GM23338 (cell line): ENCODE data around the gene DOCK7. TPM values are rescaled to one million over a fixed set of nuclear protein-coding genes. Genes with fewer than 3 reads are reported as not detected.

ENCODE experiments used
- ATAC-seq: fragments of 200-7000 bp; cut with Tn5 transposase; 3 replicates; pipeline ENCODE4 v1.9.1; 2020
- DNase-seq: peaks from one replicate; pipeline ENCODE4 v3.0.0-alpha.2; 2015; ENCODE audit warnings: low spot score
- H2AFZ ChIP-seq: fragments of 200-600 bp; sonication (generic); 2 replicates; pipeline ENCODE4 v1.8.0; 2016; ENCODE audit warnings: antibody characterized with exemption, mild to moderate bottlenecking, moderate library complexity
- H3F3A ChIP-seq: fragments of 200-600 bp; sonication (generic); replicated peaks from 2 replicates; pipeline ENCODE4 v1.8.0; 2017; ENCODE audit warnings: antibody characterized with exemption, mixed run types, low read depth
- H3K27ac ChIP-seq: fragments of 200-600 bp; sonication (generic); 2 replicates; pipeline ENCODE4 v1.6.1; 2016; ENCODE audit warnings: low read depth
- H3K27me3 ChIP-seq: fragments of 200-600 bp; sonication (generic); 2 replicates; pipeline ENCODE4 v1.8.0; 2016; ENCODE audit warnings: mild to moderate bottlenecking, mixed run types, moderate library complexity; ENCODE audit not compliant: insufficient read depth
- H3K36me3 ChIP-seq: fragments of 200-600 bp; sonication (generic); 2 replicates; pipeline ENCODE4 v1.8.0; 2016; ENCODE audit warnings: mild to moderate bottlenecking; ENCODE audit not compliant: insufficient read depth
- H3K4me1 ChIP-seq: fragments of 200-600 bp; sonication (generic); 2 replicates; pipeline ENCODE4 v1.8.0; 2016; ENCODE audit warnings: mild to moderate bottlenecking, moderate library complexity; ENCODE audit not compliant: insufficient read depth
- H3K4me2 ChIP-seq: fragments of 200-600 bp; sonication (generic); 2 replicates; pipeline ENCODE4 v1.7.1; 2017; ENCODE audit warnings: mixed run types
- H3K4me3 ChIP-seq: fragments of 200-600 bp; sonication (generic); 2 replicates; pipeline ENCODE4 v1.6.1; 2016; ENCODE audit warnings: mixed run types
- H3K79me2 ChIP-seq: fragments of 200-600 bp; sonication (generic); replicated peaks from 2 replicates; pipeline ENCODE4 v1.8.0; 2017; ENCODE audit warnings: mild to moderate bottlenecking; ENCODE audit not compliant: insufficient read depth
- H3K9me2 ChIP-seq: fragments of 200-600 bp; sonication (generic); 2 replicates; pipeline ENCODE4 v1.8.0; 2017; ENCODE audit not compliant: insufficient read depth
- H4K20me1 ChIP-seq: fragments of 200-600 bp; sonication (generic); replicated peaks from 2 replicates; pipeline ENCODE4 v1.8.0; 2017; ENCODE audit warnings: mild to moderate bottlenecking; ENCODE audit not compliant: insufficient read depth
- H3K27ac Mint-ChIP-seq: 2 replicates; pipeline ENCODE4 v1.8.0; 2020; ENCODE audit warnings: inconsistent platforms, mild to moderate bottlenecking, moderate library complexity, mixed read lengths
- H3K27me3 Mint-ChIP-seq: 3 replicates; pipeline ENCODE4 v1.8.0; 2022; ENCODE audit warnings: low read depth, mild to moderate bottlenecking, moderate library complexity, mixed read lengths, inconsistent platforms; ENCODE audit not compliant: insufficient read depth, poor library complexity
- H3K36me3 Mint-ChIP-seq: 3 replicates; pipeline ENCODE4 v1.8.0; 2021; ENCODE audit warnings: low read depth, mild to moderate bottlenecking, inconsistent platforms, moderate library complexity, mixed read lengths
- H3K4me1 Mint-ChIP-seq: 3 replicates; pipeline ENCODE4 v1.8.0; 2020; ENCODE audit warnings: mild to moderate bottlenecking, inconsistent platforms, mixed read lengths
- H3K4me3 Mint-ChIP-seq: 3 replicates; pipeline ENCODE4 v1.8.0; 2021; ENCODE audit warnings: moderate library complexity, mild to moderate bottlenecking, inconsistent platforms, mixed read lengths
- H3K9me3 Mint-ChIP-seq: 3 replicates; pipeline ENCODE4 v1.8.0; 2020; ENCODE audit warnings: moderate library complexity, mild to moderate bottlenecking, inconsistent platforms, mixed read lengths
- CREB1 ChIP-seq: fragments of 250-450 bp; sonication (Bioruptor Pico); IDR thresholded peaks from 2 replicates; pipeline ENCODE4 v1.5.0; 2020; ENCODE audit warnings: low read depth, mild to moderate bottlenecking, moderate library complexity
- CTCF ChIP-seq, 2 experiments: fragments of 200-600 bp in 1 of 2; sonication (generic) in 1 of 2; conservative IDR thresholded peaks; 2 replicates each; pipeline versions ENCODE4 v1.5.1 to v1.6.1; 2016 to 2017; ENCODE audit warnings: antibody characterized with exemption in 2 of 2, low read depth in 2 of 2, mild to moderate bottlenecking in 2 of 2, moderate library complexity in 1 of 2
- NANOG ChIP-seq: IDR thresholded peaks from 2 replicates; pipeline ENCODE4 v1.6.1; 2016; ENCODE audit warnings: antibody characterized with exemption, borderline replicate concordance
- POLR2AphosphoS5 ChIP-seq: IDR thresholded peaks from 2 replicates; pipeline ENCODE4 v1.6.1; 2016; ENCODE audit warnings: antibody characterized with exemption, low read depth
- STAT1 ChIP-seq: IDR thresholded peaks from one replicate; pipeline ENCODE4 v1.6.1; 2016; ENCODE audit warnings: antibody characterized with exemption; ENCODE audit not compliant: unreplicated experiment
- polyA plus RNA-seq: library from polyadenylated mRNA; unstranded; fragments of >200 nt; fragmentation: Nextera tagmentation; extraction: Ambion mirVana; gene quantifications from 2 replicates; pipeline ENCODE4 v1.2.1, GENCODE V29; 2016
- total RNA-seq: library from RNA; depleted of rRNA; stranded (reverse); fragments of >200 nt; shearing (Covaris generic); gene quantifications from 2 replicates; pipeline ENCODE4 v1.2.3, GENCODE V29; 2014
- TF ChIP-seq, protein P1 (sequence below): fragments of 250-450 bp; sonication (Bioruptor Pico); IDR thresholded peaks from 2 replicates; pipeline ENCODE4 v1.5.0; 2020; ENCODE audit warnings: mild to moderate bottlenecking, moderate library complexity
- TF ChIP-seq, protein P2 (sequence below): IDR thresholded peaks from 2 replicates; pipeline ENCODE4 v1.6.1; 2016; ENCODE audit warnings: antibody characterized with exemption

DOCK7 gene
- total and polyA plus RNA-seq, 2 experiments from 2014 or later: 20.5 to 37.3 TPM

DNA sequence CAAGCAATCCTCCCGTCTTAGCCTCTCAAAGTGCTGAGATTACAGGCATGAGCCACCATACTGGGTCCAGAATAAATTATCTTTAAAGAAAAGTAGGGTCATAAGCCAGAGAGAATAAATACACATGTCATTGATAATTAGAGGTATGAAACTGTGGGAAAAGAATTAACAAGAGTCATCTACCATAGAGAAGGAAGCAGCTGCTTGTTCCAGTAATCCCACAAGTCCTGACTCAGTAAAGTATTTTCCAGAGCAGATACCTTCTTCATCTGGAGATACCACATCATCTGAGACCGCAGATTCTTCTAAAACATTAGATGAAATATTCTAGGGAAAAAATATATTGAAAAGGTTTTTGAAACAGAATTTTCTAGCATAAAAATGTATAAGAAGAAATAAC, 195.7 kb downstream of the DOCK7 start:
- Histone ChIP-seq H3K9me2 (no peaks in the 10 kb centered on the region), H3K79me2 (no peaks in the 10 kb centered on the region), H3F3A (no peaks in the 10 kb centered on the region), H3K36me3 (no peaks in the 10 kb centered on the region), H3K27ac (no peak overlapping the region), H3K27me3 (no peaks in the 10 kb centered on the region), H3K4me3 (no peak overlapping the region), H2AFZ (no peak overlapping the region), H4K20me1 (no peaks in the 10 kb centered on the region), H3K4me1 (no peaks in the 10 kb centered on the region), H3K4me2 (no peak overlapping the region)
- Mint-ChIP-seq H3K27me3 (peaks cover 4% of the 10 kb centered on the region), H3K9me3 (no peaks in the 10 kb centered on the region), H3K4me3 (no peak overlapping the region), H3K27ac (no peak overlapping the region), H3K36me3 (peaks cover 6% of the 10 kb centered on the region; the same call in 2 of the 3 replicates), H3K4me1 (peaks cover 23% of the 10 kb centered on the region)
- TF ChIP-seq POLR2AphosphoS5 (no peak), CREB1 (CRISPR knock-in tag) (no peak), STAT1 (no peak)
- no peak for ATAC-seq
- no peak for DNase-seq

- H2AFZ ChIP-seq: no peak overlapping the region
- no peaks in the 10 kb centered on the region for H3K79me2 ChIP-seq
- Mint-ChIP-seq H3K4me1 (peaks cover 13% of the 10 kb centered on the region), H3K9me3 (no peaks in the 10 kb centered on the region), H3K36me3 (peaks cover 6% of the 10 kb centered on the region; the same call in 2 of the 3 replicates), H3K4me3 (no peak overlapping the region), H3K27me3 (peaks cover 10% of the 10 kb centered on the region), H3K27ac (no peak overlapping the region)
- peak; percentile 93 for ATAC-seq
- peak; percentile 8 for DNase-seq
- no peaks in the 10 kb centered on the region for H3K27me3 ChIP-seq
- H3K4me3 ChIP-seq: no peak overlapping the region
- H3K4me1 ChIP-seq: no peaks in the 10 kb centered on the region
- H4K20me1 ChIP-seq: no peaks in the 10 kb centered on the region
- no peaks in the 10 kb centered on the region for H3K9me2 ChIP-seq
- TF ChIP-seq CTCF (conservative IDR thresholded peaks at IDR 0.05; ENCODE audit: low read depth in 2 of 2) (no peak), POLR2AphosphoS5 (no peak), CREB1 (CRISPR knock-in tag) (no peak), NANOG (no peak)
- no peaks in the 10 kb centered on the region for H3F3A ChIP-seq
- no peak overlapping the region for H3K4me2 ChIP-seq
- H3K27ac ChIP-seq: no peak overlapping the region
- H3K36me3 ChIP-seq: no peaks in the 10 kb centered on the region
These were observed 200.2 kb downstream of the DOCK7 start for GRCh38 chr1:62487956-62488355.

GRCh38 chr1:62484824-62485468, 203.2 kb downstream of the DOCK7 start:
- Histone ChIP-seq H3K27me3 (no peaks in the 10 kb centered on the region), H3K9me2 (no peaks in the 10 kb centered on the region), H3F3A (no peaks in the 10 kb centered on the region), H3K36me3 (no peaks in the 10 kb centered on the region), H2AFZ (no peak overlapping the region), H3K4me2 (no peak overlapping the region), H3K79me2 (no peaks in the 10 kb centered on the region), H4K20me1 (no peaks in the 10 kb centered on the region), H3K27ac (no peak overlapping the region), H3K4me1 (no peaks in the 10 kb centered on the region), H3K4me3 (no peak overlapping the region)
- Mint-ChIP-seq H3K4me1 (peaks cover 18% of the 10 kb centered on the region), H3K27me3 (peaks cover 10% of the 10 kb centered on the region), H3K9me3 (no peaks in the 10 kb centered on the region), H3K36me3 (no peaks in the 10 kb centered on the region; the same call in 2 of the 3 replicates), H3K27ac (no peak overlapping the region), H3K4me3 (no peak overlapping the region)
- DNase-seq (no peak), ATAC-seq (no peak)
- TF ChIP-seq, protein P1, sequence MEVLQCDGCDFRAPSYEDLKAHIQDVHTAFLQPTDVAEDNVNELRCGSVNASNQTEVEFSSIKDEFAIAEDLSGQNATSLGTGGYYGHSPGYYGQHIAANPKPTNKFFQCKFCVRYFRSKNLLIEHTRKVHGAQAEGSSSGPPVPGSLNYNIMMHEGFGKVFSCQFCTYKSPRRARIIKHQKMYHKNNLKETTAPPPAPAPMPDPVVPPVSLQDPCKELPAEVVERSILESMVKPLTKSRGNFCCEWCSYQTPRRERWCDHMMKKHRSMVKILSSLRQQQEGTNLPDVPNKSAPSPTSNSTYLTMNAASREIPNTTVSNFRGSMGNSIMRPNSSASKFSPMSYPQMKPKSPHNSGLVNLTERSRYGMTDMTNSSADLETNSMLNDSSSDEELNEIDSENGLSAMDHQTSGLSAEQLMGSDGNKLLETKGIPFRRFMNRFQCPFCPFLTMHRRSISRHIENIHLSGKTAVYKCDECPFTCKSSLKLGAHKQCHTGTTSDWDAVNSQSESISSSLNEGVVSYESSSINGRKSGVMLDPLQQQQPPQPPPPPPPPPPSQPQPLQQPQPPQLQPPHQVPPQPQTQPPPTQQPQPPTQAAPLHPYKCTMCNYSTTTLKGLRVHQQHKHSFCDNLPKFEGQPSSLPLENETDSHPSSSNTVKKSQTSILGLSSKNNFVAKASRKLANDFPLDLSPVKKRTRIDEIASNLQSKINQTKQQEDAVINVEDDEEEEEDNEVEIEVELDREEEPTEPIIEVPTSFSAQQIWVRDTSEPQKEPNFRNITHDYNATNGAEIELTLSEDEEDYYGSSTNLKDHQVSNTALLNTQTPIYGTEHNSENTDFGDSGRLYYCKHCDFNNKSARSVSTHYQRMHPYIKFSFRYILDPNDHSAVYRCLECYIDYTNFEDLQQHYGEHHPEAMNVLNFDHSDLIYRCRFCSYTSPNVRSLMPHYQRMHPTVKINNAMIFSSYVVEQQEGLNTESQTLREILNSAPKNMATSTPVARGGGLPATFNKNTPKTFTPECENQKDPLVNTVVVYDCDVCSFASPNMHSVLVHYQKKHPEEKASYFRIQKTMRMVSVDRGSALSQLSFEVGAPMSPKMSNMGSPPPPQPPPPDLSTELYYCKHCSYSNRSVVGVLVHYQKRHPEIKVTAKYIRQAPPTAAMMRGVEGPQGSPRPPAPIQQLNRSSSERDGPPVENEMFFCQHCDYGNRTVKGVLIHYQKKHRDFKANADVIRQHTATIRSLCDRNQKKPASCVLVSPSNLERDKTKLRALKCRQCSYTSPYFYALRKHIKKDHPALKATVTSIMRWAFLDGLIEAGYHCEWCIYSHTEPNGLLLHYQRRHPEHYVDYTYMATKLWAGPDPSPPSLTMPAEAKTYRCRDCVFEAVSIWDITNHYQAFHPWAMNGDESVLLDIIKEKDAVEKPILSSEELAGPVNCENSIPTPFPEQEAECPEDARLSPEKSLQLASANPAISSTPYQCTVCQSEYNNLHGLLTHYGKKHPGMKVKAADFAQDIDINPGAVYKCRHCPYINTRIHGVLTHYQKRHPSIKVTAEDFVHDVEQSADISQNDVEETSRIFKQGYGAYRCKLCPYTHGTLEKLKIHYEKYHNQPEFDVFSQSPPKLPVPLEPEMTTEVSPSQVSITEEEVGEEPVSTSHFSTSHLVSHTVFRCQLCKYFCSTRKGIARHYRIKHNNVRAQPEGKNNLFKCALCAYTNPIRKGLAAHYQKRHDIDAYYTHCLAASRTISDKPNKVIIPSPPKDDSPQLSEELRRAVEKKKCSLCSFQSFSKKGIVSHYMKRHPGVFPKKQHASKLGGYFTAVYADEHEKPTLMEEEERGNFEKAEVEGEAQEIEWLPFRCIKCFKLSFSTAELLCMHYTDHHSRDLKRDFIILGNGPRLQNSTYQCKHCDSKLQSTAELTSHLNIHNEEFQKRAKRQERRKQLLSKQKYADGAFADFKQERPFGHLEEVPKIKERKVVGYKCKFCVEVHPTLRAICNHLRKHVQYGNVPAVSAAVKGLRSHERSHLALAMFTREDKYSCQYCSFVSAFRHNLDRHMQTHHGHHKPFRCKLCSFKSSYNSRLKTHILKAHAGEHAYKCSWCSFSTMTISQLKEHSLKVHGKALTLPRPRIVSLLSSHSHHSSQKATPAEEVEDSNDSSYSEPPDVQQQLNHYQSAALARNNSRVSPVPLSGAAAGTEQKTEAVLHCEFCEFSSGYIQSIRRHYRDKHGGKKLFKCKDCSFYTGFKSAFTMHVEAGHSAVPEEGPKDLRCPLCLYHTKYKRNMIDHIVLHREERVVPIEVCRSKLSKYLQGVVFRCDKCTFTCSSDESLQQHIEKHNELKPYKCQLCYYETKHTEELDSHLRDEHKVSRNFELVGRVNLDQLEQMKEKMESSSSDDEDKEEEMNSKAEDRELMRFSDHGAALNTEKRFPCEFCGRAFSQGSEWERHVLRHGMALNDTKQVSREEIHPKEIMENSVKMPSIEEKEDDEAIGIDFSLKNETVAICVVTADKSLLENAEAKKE (CRISPR knock-in tag): no peak
- TF ChIP-seq, protein P2, sequence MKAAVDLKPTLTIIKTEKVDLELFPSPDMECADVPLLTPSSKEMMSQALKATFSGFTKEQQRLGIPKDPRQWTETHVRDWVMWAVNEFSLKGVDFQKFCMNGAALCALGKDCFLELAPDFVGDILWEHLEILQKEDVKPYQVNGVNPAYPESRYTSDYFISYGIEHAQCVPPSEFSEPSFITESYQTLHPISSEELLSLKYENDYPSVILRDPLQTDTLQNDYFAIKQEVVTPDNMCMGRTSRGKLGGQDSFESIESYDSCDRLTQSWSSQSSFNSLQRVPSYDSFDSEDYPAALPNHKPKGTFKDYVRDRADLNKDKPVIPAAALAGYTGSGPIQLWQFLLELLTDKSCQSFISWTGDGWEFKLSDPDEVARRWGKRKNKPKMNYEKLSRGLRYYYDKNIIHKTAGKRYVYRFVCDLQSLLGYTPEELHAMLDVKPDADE: no peak
